HG03025 (cell line): ENCODE measurements around the gene DPH1.

Source experiments
- ATAC-seq: cut with Tn5 transposase; IDR thresholded peaks from one replicate; pipeline ENCODE4 v1.9.1; 2021; ENCODE audit warnings: mild to moderate bottlenecking, moderate library complexity; ENCODE audit not compliant: unreplicated experiment, low FRiP score

DPH1 gene

DNA sequence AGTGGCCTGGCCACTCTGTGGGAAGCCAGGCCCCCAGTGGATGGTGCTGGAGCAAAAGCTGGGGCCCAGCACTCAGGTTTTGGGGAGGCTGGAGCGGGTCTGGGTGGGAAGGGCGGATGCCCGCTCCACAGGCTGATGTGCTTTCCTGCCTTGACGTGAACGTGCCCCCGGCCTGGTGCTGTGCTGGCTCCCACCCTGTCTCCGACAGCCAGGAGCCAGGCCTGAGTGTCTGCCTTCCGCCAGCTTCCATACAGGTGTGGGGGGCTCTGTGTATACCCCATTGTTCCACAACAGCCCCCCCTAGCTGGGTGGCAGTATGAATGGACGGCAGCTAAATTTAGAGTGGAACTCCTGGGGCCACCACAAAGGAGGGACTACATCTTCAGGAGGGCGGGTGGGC lies 45.0 kb downstream of the DPH1 start:
- ATAC-seq = no peak

DNA sequence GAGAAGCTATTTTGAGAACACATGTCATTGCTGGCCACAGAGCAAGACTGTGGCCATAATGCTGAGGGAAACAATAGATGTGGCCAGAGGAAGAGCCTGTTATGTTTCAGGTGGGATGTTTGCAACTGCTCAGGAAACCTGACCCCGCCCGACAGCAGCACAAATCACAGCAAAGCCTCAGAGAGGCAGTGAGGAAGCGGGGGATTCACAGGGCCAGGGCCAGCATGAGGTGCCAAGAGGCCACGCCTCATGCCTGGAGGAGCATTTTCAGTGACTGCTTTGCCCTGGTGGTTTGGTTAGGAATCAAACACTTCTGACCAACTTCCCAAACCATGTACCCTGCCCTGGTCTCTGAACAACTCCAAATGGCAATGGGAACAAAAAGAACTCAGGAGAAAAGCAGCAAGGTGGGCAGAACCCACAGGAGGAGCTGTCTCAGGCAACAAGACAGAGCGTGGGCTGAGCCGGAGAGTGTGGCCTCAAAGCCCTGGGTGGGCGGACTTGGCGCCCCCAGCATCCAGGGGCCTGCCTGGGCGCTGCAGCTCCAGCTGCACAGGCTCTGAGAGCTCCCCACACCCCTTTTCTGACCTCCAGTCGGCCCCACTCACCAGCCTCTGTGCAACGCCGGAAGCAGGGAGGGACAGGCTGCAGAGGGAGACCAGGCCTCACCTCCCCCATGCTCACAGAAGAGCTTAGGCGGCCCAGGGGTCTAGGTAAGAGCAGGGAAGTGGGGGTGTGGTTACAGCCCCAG lies 45.6 kb downstream of the DPH1 start:
- ATAC-seq = no peak

DNA sequence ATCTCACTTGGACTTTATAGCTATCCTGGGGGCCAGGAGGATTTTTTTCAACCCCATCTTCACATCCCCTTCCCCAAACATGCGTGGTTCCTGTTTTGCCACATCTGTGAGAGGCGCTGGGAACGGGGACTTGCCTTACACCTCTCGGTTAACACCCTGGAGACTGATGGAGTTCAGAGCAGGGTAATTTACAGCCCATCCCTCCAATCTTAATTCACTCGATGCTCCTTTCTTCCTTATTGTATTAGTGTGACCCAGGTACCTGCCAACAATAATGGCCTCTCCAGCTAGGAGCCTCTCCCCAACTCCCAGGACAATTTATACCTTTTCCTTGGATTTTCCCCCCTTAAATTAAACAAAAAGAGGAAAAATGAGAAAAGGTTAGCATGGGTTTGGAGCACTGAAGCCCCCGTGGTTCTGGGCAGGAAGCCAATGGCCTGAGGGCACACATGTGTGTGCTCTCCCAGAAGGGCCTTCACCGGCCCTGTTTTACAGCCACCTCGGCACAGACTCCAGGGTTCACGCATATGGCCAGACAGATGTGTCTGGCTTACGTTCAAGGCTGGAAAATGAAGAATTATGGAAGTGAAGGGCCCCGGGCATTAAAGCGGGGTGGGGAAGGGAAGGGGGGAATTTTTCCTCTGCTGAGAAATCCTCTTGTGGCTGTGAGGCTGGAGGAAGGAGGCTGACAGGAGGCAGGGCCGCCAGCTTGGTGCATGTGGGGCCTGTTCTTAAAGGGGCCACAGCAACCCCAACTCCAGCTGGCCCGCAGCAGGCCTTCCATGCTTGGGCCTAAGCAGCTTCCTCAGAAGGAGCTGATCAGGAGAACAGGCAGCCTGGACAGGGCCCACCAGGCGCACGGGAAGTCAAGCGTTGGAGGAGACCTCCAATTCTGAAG lies 46.4 kb downstream of the DPH1 start:
- no peak for ATAC-seq

DNA sequence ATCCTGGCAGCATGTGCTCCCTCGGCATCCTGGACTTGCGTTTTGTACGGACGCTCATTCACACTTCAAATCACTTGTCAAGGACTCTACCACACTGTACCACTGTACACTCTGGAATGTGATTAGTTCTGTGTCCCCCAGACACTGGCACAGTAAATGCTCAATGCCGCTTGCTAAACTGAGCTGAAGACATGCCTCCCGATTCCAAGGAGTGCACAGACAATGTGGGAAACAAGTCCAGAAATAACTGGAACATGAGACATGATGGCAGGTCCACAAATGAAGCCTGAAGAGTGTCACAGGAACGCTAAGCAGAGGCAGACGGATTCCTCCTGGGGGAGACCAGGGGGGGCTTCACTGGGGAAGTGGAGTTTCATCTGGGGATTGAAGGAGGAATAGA lies 47.1 kb downstream of the DPH1 start:
- ATAC-seq = no peak

DNA sequence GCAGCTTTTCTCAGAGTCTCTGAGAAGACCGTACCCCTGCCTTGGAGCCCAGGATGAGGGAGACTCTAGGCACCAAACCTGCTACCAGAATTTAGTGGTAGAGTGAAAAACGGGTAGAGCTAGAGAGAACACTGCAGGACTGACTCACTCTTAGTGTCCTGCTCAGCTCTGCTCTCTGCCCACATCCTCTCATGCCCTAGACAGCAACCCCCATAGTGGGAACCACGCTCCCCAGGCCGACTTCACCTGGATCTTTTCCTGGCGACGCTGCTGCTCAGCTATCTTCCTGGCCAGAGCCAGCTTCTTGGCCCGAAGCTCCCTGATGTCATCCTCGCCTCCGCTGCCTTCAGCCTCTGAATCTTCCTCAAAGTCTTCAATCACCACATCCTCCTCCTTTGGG lies 51.6 kb downstream of the DPH1 start:
- no peak for ATAC-seq

DNA sequence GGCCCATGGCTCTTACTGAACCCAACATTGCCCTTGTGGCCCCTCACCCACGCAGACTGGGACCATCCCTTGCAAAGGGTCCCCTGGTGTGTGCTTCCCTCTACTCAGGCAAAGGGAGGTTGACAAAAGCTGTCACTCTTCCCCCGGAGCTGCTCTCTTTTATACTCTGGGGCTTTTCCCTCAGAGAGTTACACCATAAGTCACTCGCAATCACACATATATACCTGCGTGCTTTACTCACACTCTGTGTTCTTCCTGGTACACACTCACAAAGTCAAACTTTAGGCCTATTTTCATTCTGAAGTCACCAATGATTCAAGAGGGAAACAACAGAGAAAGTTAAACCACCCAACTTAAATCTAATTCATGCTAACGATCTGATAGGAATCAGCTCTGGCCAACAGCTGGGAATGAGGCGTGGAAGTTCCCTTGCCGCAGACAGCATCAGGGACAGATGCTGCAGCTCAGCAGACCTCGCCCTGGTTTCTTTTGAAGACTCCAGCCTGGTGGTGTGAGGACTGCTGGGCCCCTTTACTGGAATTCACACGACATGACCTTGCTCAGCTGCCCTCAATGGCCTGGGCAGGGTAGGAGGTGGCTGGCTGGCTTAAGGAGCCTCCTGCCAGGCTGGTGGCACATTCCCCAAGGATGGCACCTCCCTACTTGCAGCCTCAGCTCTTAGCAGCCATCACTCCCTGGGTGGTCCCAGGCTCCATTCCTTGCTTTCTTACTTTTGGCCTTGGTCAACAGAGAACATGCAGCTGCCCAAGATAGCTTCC lies 52.2 kb downstream of the DPH1 start:
- no peak for ATAC-seq

DNA sequence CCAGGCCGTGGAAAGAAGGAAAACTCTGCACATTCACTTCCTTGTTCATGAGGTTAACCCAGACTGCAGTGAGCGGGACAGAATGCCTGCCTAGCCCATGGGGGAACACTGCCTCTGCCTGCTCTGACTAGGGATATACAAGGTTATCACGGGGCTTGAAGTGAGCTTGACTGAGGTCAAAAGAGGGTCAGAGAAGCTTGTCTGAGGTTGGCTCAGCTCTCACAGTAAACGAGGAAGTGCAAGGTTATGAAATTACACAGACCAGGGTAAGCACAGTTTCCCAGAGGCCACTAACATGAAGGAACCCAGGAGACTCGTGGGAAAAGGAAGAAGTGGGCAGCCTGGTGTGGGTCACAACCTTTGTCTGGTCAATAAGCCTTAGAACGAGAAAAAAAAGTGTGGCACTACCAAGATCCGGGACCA lies 53.7 kb downstream of the DPH1 start:
- no peak for ATAC-seq

DNA sequence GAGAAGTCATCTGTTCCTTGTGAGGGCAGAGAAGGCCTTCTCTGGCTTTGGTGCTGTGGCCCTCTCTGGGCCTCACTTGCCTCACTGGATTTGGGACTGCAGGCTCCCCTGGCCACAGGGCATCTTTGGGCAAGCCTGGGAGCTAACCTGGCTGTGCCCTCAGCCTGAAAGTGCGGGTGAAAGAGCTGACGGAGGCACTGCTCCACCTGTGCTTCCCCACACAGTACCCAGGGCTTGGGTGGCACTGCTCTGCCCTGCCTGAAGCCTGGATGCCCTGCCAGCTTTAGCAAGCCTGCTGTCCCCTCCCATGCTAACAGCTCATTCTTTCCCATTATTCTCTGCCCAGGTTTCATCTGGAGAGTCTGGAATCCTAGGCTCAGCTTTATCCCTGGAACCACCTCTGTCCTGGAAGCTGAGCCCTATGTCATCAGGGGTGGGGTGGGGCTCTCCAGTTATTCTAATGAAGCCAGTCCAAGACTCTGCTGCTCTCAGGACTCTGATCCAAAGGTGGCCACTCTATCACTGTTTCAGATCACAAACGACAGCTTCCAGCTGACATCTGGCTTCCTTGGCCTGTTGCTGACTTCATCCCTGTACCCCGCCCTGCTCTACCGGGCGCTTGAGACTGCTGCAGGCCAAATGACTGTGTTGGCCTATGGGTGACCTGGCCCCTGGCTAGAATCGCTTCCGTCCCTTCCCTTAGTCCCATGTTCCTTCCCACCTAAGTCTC lies 54.2 kb downstream of the DPH1 start:
- ATAC-seq = no peak

DNA sequence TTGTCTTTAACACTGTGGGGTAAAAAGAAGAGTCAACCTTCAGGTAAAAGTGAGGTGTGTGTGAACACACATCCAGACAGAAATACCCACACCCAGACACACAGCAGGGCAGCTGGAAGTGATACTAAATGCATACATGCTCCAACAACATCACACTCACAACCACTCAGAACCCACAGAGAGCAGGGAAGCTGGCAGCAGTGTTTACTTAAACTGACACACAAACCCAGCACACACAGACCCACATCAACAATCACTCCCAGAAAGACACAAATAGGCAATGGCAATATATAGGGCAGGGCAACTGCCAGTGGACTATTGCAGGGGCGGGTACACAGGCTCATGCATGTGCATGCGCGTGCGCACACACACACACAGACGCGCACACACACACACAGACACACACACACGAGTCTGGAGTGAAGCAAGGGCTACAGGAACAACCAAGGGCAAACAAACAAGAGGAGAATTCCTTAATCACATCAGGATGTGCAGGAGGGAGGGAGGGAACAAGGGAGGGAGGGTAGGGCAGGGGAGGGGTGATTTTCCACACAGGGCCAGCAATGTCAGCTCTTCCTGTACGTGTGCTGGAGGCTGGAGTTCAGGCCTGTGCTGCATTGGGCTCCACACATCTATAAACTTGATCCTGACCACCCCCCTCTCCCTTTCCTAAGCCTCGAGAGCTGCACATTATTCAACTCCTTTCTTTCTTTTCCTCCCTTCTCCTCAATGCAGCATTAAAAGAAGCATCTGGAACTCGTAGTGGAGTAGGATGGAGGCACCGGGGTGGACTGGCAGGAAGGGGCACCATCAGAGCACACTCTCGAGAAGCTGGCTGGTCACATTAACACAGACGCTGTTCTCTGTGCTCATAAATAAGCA lies 55.1 kb downstream of the DPH1 start:
- ATAC-seq = no peak

DNA sequence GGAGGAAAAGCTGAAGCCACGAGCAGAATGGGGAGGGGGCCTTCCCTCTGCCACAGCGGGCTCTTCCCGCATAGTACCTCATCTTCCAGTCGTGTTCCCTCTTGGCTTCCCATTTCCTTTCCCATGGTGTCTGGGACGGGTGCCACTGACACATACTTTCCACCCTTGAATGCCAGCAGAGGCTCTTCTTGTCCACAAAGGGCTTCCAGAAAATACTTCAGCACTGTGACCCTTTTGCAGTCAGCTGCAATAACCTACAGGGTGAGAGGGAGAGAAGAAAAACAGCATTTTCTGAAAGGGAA lies 55.6 kb downstream of the DPH1 start:
- ATAC-seq = no peak

DNA sequence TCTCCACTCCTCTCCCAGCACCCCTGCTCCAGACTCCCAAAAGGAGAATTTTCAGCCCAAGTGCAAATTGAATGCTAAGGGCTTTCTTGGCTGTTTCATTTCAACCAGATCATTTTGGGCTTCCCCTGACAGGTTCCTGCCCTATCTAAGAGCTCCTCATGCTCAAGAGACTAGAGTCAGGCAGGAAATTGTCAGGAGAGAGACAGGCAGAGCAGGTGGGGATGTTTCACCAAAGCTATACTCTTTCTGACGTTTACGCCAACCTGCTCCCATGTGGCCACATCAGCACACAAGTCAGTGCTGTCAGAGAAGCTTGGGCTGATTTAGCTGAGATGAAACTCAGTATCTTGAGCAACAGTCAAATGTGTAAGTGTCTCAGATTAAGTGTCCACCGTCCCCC lies 56.4 kb downstream of the DPH1 start:
- ATAC-seq = no peak

DNA sequence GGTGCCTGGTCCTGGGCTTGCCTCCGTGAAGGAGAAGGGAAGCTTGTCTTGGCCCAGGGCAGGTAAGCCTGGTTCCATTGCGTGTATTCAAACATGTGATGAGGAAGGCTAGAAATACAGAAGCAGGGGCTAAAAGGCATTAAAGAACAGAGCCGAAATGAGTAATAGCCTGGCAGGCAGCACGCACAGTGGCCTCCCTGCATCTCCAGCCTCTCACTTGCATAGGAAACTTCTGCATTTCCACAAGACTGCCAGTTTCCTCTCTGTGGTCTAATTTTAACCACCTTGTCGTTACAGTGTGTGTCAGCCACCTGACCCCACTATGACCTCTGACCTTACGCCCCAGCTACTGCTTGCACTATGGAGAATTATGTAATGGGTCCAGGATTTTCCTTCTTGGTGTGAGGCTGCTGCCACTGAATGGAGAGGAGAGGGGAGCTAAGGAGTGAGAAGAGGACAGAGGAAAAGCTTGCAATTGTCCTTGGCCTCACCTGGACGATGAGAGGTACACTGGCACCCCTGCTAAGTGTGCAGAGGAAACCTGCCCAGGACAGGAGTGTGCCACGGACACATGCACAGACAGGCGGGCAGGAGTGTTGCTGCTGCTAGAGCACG lies 57.8 kb downstream of the DPH1 start:
- ATAC-seq = peak; percentile 30

DNA sequence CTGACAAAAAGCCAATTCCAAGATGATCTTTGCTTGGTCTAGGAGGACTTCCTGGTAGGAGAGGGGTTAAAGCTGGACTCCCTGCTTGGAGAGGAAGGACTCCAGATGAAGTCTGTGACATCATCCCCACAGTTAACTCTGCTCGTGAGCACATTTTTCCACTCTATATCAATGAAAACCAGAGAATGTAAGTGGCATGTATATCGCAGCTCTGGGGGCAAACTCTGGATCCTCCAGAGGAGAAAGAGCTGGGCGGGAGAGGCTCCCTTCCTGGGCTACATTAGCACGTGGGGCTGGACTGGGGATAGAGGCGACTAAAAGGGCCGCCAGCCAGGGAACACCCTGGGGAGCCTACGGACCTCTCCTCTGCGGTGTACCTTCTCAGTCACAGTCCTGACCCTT lies 59.1 kb downstream of the DPH1 start:
- ATAC-seq = no peak

DNA sequence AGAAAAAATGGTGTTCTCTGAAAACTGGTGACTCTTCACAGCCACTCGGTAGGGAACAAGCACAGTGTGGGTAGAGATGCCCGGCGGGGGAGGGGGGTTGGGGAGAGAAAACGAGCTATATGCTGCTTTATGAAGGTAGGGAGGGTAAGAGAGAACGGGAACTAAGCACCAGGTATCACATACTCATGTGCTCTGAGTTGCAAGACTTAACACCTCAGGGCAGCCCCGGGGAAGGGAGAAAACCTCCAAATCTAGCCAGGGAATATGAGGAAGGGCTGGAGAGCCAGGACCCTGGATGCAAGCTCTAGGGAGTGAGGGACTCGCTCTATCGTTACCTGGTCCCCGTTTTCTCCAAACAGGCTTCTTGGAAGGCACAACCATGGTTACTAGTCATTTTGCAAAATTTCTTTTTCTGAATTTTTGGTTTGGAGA lies 60.3 kb downstream of the DPH1 start:
- no peak for ATAC-seq

DNA sequence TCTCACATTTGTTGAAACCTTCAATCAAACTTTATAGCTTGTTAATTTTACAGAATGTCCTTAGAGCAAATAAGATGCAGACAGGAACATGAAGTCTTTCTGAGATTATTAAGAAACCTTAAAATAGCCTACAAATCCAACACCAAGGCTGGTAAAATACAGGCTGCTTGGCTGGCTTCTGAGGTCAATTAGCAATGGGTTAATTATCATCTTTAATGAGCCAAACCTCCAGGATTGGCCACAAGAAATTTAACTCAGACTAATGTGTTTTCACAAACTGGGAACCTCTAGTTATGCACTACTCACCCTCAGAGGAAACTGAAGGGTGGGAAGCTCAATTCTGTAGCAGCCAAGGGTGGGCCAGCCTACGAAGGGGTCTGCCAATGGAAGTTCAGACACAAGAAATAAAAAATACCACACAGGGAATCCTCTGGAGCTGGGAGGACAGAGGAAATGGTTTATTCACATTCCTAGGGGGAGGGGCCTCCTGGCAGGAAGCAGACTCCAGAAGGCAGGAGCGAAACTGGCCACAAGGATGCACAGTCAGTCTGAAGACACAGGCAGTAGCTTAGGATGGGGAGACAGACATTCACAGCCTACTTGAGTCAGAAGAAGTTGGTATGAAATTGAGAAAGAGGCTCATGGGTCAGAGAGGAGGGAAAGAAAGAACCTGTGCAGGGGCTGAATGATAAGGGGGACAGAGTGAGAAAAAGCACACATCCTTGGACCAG lies 61.0 kb downstream of the DPH1 start:
- no peak for ATAC-seq

DNA sequence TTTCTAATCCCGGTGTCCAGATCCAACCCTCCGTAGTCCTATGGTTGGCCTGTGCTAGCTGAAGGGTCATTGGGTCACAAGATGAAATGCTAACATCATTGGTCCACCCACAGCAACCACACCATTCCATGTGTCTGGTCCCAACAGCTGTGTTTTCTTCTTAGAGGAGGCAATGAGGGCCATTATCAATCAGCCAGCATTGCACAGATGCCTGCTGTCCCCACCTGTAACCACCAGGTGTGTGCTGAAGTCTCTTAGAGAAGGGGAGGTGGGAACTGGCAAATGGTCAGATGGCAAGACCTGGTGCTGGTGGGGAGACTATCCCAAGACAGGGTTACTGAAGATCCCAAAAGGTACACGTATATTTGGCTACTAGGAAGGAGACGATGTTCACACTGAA lies 62.3 kb downstream of the DPH1 start:
- no peak for ATAC-seq

DNA sequence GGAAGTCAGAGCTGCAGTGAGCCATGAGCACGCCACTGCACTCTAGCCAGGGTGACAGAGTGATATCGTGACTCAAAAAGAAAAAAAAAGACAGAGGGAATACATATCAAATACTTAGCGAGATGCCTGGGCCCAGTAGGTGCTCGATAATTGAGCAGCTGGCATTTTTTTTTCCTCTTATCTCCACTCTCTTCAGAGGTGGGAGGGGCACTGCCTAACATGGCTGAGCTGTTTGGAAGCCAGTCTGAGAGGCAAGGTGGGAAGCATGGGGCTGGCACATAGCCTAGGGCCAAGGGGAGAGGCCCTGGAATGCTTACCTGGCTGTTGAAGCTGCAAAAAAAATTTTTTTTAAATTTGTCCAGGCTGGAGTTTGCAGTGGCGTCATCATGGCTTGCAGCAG lies 63.4 kb downstream of the DPH1 start:
- ATAC-seq = no peak
